Left lung (tissue), 10 donors: ENCODE measurements around the gene RPGR. TPM values are rescaled to one million over a fixed set of nuclear protein-coding genes. Genes with fewer than 3 reads are reported as not detected.

Source experiments
- ATAC-seq: fragments of 200-7000 bp; cut with Tn5 transposase; one replicate; pipeline ENCODE4 v1.9.1; 2020; ENCODE audit warnings: moderate library complexity
- DNase-seq, 4 donors: peaks; one replicate each; pipeline ENCODE4 v3.0.0-alpha.2; 2013 to 2020
- H3K27ac ChIP-seq, 2 donors: fragments of 200-600 bp; sonication (generic) in 1 of 2; one replicate each; pipeline versions ENCODE4 v1.5.0 to v1.8.0; 2020 to 2021
- H3K27me3 ChIP-seq, 2 donors: fragments of 200-600 bp; sonication (generic) in 1 of 2; one replicate each; pipeline versions ENCODE4 v1.5.0 to v1.8.0; 2020 to 2021
- H3K36me3 ChIP-seq, 2 donors: fragments of 200-600 bp; sonication (generic) in 1 of 2; one replicate each; pipeline versions ENCODE4 v1.5.0 to v1.8.0; 2020 to 2021
- H3K4me1 ChIP-seq, 2 donors: fragments of 200-600 bp; one replicate each; pipeline ENCODE4 v1.8.0; 2021
- H3K4me3 ChIP-seq, 2 donors: fragments of 200-600 bp; sonication (generic) in 1 of 2; one replicate each; pipeline versions ENCODE4 v1.5.0 to v1.8.0; 2020 to 2021; ENCODE audit warnings: mild to moderate bottlenecking in 1 of 2
- H3K9me3 ChIP-seq, 2 donors: fragments of 200-600 bp; sonication (generic) in 1 of 2; one replicate each; pipeline versions ENCODE4 v1.5.0 to v1.8.0; 2020 to 2021
- intact Hi-C, 2 donors: fragments of 100-400 bp; cut with DNase I; formaldehyde crosslinking; loops; one replicate each; pipeline versions ENCODE4 v1.11.2 to v1.14.2; 2022
- polyA plus RNA-seq, 6 donors: library from polyadenylated mRNA; unstranded; fragments of 120-200 nt; gene quantifications; one replicate each; pipeline ENCODE4 v1.2.1, GENCODE V29; 2013; ENCODE audit not compliant: insufficient read length in 6 of 6
- total RNA-seq, 2 donors: library from RNA; stranded (reverse); fragmentation: NEBNext Ultra II Directional; extraction: Animal tissue kit (Norgen Biotek cat#: 25700); gene quantifications; one replicate each; pipeline ENCODE4 v1.2.1, GENCODE V29; 2021
- TF ChIP-seq, protein P1 (sequence below), 2 donors: fragments of 200-600 bp; sonication (generic) in 1 of 2; IDR thresholded peaks; one replicate each; pipeline versions ENCODE4 v1.5.0 to v1.8.0; 2021; ENCODE audit warnings: antibody characterized with exemption in 2 of 2
- donor health status: DM: no; HTN: yes; CAD: no.
- donor health status: DM: no; HTN: no; CAD: no.

RPGR gene
- total and polyA plus RNA-seq, 8 donors, result 10.6 to 26.2 (median 19.7) TPM

GRCh38 chrX:38318196-38318595, 9.1 kb downstream of the RPGR start:
- DNase-seq, result no peak
- intact Hi-C loops, result no loop called here

DNA sequence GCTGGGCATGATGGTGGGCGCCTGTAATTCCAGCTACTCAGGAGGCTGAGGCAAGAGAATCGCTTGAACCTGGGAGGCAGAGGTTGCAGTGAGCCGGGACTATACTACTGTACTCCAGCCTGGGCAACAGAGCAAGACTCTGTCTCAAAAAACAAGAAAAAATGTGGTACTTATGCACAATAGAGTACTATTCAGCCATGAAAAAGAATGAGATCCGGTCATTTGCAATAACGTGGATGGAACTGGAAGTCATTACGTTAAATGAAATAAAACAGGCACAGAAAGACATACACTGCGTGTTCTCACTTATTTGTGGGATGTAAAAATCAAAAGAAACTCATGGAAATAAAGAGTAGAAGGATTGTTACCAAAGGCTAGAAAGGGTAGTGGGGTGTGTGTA, 12.1 kb downstream of the RPGR start:
- Histone ChIP-seq H3K4me1 (no peaks in the 10 kb centered on the region), H3K27ac (no peak overlapping the region), H3K36me3 (peaks cover 0 to 8% of the 10 kb centered on the region in 2 donors), H3K27me3 (no peaks in the 10 kb centered on the region), H3K9me3 (no peaks in the 10 kb centered on the region), H3K4me3 (no peak overlapping the region)
- no peak for ATAC-seq
- TF ChIP-seq, protein P1, sequence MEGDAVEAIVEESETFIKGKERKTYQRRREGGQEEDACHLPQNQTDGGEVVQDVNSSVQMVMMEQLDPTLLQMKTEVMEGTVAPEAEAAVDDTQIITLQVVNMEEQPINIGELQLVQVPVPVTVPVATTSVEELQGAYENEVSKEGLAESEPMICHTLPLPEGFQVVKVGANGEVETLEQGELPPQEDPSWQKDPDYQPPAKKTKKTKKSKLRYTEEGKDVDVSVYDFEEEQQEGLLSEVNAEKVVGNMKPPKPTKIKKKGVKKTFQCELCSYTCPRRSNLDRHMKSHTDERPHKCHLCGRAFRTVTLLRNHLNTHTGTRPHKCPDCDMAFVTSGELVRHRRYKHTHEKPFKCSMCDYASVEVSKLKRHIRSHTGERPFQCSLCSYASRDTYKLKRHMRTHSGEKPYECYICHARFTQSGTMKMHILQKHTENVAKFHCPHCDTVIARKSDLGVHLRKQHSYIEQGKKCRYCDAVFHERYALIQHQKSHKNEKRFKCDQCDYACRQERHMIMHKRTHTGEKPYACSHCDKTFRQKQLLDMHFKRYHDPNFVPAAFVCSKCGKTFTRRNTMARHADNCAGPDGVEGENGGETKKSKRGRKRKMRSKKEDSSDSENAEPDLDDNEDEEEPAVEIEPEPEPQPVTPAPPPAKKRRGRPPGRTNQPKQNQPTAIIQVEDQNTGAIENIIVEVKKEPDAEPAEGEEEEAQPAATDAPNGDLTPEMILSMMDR (IDR thresholded peaks at IDR 0.05), result no peak
- no peak for DNase-seq
- intact Hi-C loops, result no loop called here

More at GRCh38 chrX:38318196-38318595, 9.1 kb downstream of the RPGR start:
- no peaks in the 10 kb centered on the region for H3K4me1 ChIP-seq
- no peak for ATAC-seq
- no peaks in the 10 kb centered on the region for H3K27me3 ChIP-seq
- no peak overlapping the region for H3K27ac ChIP-seq
- no peak overlapping the region for H3K4me3 ChIP-seq
- TF ChIP-seq, protein P1 (IDR thresholded peaks at IDR 0.05), result no peak
- H3K9me3 ChIP-seq, result no peaks in the 10 kb centered on the region
- H3K36me3 ChIP-seq, result peaks cover 0 to 8% of the 10 kb centered on the region in 2 donors

- DNase-seq (no peak), ATAC-seq (no peak)
- Histone ChIP-seq H3K4me1 (no peaks in the 10 kb centered on the region), H3K27ac (no peak overlapping the region), H3K36me3 (peaks cover 0 to 18% of the 10 kb centered on the region in 2 donors), H3K27me3 (no peaks in the 10 kb centered on the region), H3K9me3 (no peaks in the 10 kb centered on the region), H3K4me3 (no peak overlapping the region)
- TF ChIP-seq, protein P1 (IDR thresholded peaks at IDR 0.05), result no peak
- intact Hi-C loops, result no loop called here
These were observed 14.1 kb downstream of the RPGR start for GRCh38 chrX:38313190-38313589.

DNA sequence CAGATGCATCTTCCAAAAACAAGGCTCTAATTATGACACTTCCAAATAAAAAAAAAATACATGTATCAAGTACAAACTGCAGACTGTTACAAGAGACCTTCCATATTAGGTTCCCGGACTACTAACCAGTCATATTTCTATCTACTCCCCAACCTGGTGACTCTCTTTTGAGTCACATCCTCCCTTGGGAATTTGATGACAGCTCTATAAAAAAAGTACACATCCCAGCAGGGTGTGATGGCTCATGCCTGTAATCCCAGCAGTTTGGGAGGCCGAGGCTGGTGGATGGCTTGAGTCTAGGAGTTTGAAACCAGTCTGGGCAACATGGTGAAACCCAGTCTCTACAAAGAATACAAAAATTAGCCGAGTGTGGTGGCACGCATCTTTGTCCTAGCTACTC, 14.9 kb downstream of the RPGR start:
- Histone ChIP-seq H3K27me3 (no peaks in the 10 kb centered on the region), H3K9me3 (no peaks in the 10 kb centered on the region), H3K27ac (no peak overlapping the region), H3K4me3 (no peak overlapping the region), H3K36me3 (peaks cover 0 to 18% of the 10 kb centered on the region in 2 donors), H3K4me1 (no peaks in the 10 kb centered on the region)
- TF ChIP-seq, protein P1 (IDR thresholded peaks at IDR 0.05), result no peak
- intact Hi-C loops, result no loop called here
- ATAC-seq (no peak), DNase-seq (no peak)

GRCh38 chrX:38311743-38312142, 15.6 kb downstream of the RPGR start:
- TF ChIP-seq, protein P1 (IDR thresholded peaks at IDR 0.05), result no peak
- Histone ChIP-seq H3K4me3 (no peak overlapping the region), H3K36me3 (peaks cover 0 to 16% of the 10 kb centered on the region in 2 donors), H3K4me1 (no peaks in the 10 kb centered on the region), H3K27ac (no peak overlapping the region), H3K27me3 (no peaks in the 10 kb centered on the region), H3K9me3 (no peaks in the 10 kb centered on the region)
- no peak for ATAC-seq
- intact Hi-C loops, result no loop called here
- DNase-seq, result no peak
